ENCODE results near the gene NTMT1. TPM values are rescaled to one million over a fixed set of nuclear protein-coding genes. Genes with fewer than 3 reads are reported as not detected.

NTMT1 gene
- total RNA-seq, 1 experiment from 2014 or later = 87.1 TPM

GRCh38 chr9:129677456-129677855, 51.5 kb downstream of the NTMT1 start:
- Histone ChIP-seq H3K4me3 (ENCODE audit: low read depth, low read length, poor library complexity, severe bottlenecking) (no peak overlapping the region), H3K27me3 (replicated peaks; ENCODE audit: insufficient read depth, low read depth, low read length, poor library complexity) (no peaks in the 10 kb centered on the region), H3K9me3 (ENCODE audit: low read depth, low read length, poor library complexity, severe bottlenecking) (no peaks in the 10 kb centered on the region), H3K27ac (ENCODE audit: low read depth, low read length, poor library complexity, severe bottlenecking) (no peak overlapping the region), H3K4me1 (ENCODE audit: insufficient read depth, low read length, poor library complexity, severe bottlenecking) (no peaks in the 10 kb centered on the region), H3K36me3 (ENCODE audit: insufficient read depth, low read length, poor library complexity, severe bottlenecking) (no peaks in the 10 kb centered on the region)
- intact Hi-C loops (cut with micrococcal nuclease; ENCODE audit: unreplicated experiment) = no loop called here
- TF ChIP-seq EZH2 (IDR thresholded peaks at IDR 0.05; ENCODE audit: borderline replicate concordance, low read depth, low read length, poor library complexity, severe bottlenecking) (no peak), CTCF (conservative IDR thresholded peaks at IDR 0.05; ENCODE audit: low read depth, low read length) (no peak)
- no peak for DNase-seq (ENCODE audit: low spot score)
- BruUV-seq (replicated peaks) = no TSS peak
- CTCF ChIA-PET = interaction anchor here (0.7 kb wide), 1 partner anchor 113 kb away, joined by 5 read pairs; no protein-coding TSS in a partner anchor
- POLR2A ChIA-PET (ENCODE audit: low non-redundant PET) = interaction anchor here (0.5 kb wide), 1 partner anchor 37 kb away, joined by 3 read pairs; no protein-coding TSS in a partner anchor

- no peak for DNase-seq (ENCODE audit: low spot score)
- no peak overlapping the region for H3K27ac ChIP-seq (ENCODE audit: low read depth, low read length, poor library complexity, severe bottlenecking)
- ChIA-PET POLR2A (ENCODE audit: low non-redundant PET) (no interaction called here), CTCF (interaction anchor here (0.5 kb wide), 1 partner anchor 540 kb away, joined by 3 read pairs; no protein-coding TSS in a partner anchor)
- no peak overlapping the region for H3K4me3 ChIP-seq (ENCODE audit: low read depth, low read length, poor library complexity, severe bottlenecking)
- H3K36me3 ChIP-seq (ENCODE audit: insufficient read depth, low read length, poor library complexity, severe bottlenecking) = no peaks in the 10 kb centered on the region
- BruUV-seq (replicated peaks) = no TSS peak
- no peaks in the 10 kb centered on the region for H3K4me1 ChIP-seq (ENCODE audit: insufficient read depth, low read length, poor library complexity, severe bottlenecking)
- TF ChIP-seq CTCF (conservative IDR thresholded peaks at IDR 0.05; ENCODE audit: low read depth, low read length) (no peak), EZH2 (IDR thresholded peaks at IDR 0.05; ENCODE audit: borderline replicate concordance, low read depth, low read length, poor library complexity, severe bottlenecking) (no peak)
- intact Hi-C loops (cut with micrococcal nuclease; ENCODE audit: unreplicated experiment) = no loop called here
- no peaks in the 10 kb centered on the region for H3K27me3 ChIP-seq (replicated peaks; ENCODE audit: insufficient read depth, low read depth, low read length, poor library complexity)
- H3K9me3 ChIP-seq (ENCODE audit: low read depth, low read length, poor library complexity, severe bottlenecking) = no peaks in the 10 kb centered on the region
These were observed 52.9 kb downstream of the NTMT1 start for GRCh38 chr9:129678844-129679243.

GRCh38 chr9:129679537-129679936, 53.6 kb downstream of the NTMT1 start:
- intact Hi-C loops (cut with micrococcal nuclease; ENCODE audit: unreplicated experiment) = no loop called here
- Histone ChIP-seq H3K9me3 (ENCODE audit: low read depth, low read length, poor library complexity, severe bottlenecking) (no peaks in the 10 kb centered on the region), H3K36me3 (ENCODE audit: insufficient read depth, low read length, poor library complexity, severe bottlenecking) (no peaks in the 10 kb centered on the region), H3K4me1 (ENCODE audit: insufficient read depth, low read length, poor library complexity, severe bottlenecking) (no peaks in the 10 kb centered on the region), H3K27ac (ENCODE audit: low read depth, low read length, poor library complexity, severe bottlenecking) (no peak overlapping the region), H3K4me3 (ENCODE audit: low read depth, low read length, poor library complexity, severe bottlenecking) (no peak overlapping the region), H3K27me3 (replicated peaks; ENCODE audit: insufficient read depth, low read depth, low read length, poor library complexity) (no peaks in the 10 kb centered on the region)
- CTCF ChIA-PET = no interaction called here
- no TSS peak for BruUV-seq (replicated peaks)
- TF ChIP-seq CTCF (conservative IDR thresholded peaks at IDR 0.05; ENCODE audit: low read depth, low read length) = no peak
- no peak for TF ChIP-seq EZH2 (IDR thresholded peaks at IDR 0.05; ENCODE audit: borderline replicate concordance, low read depth, low read length, poor library complexity, severe bottlenecking)
- POLR2A ChIA-PET (ENCODE audit: low non-redundant PET) = no interaction called here
- no peak for DNase-seq (ENCODE audit: low spot score)
